Middle frontal gyrus (tissue), 1 donor: ENCODE results near the gene SYCP2L.
"Not testable (repeated sequence)": the region's sequence is repeated elsewhere in the genome, so short reads cannot be mapped to it uniquely, and the experiment has no call there.

Experiments used
- DNase-seq: peaks from one replicate; pipeline ENCODE4 v3.0.0-alpha.2; 2015; ENCODE audit warnings: low spot score; ENCODE audit errors: extremely low spot score

The SYCP2L gene

DNA sequence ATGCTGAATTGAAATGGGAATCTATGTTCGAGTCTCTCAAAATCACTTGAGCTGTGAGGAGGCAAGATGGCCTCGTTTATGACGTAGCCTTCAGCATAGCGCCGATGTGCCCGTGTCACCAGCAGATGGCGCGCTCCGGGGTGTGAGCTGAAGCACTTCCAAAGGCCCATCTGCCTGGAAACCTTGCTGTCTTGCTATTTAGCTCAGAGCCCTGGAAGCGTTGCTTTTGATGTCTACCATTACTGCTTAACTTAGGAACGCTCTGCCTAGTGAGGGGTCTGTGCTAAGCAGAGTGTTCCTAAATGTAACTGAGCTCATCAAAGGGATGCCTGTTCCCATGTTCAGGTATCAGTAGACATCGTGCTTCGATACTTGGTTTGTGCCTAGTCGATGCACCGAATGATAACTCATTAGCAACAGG is 67.7 kb downstream of the SYCP2L start:
- DNase-seq: no peak

DNA sequence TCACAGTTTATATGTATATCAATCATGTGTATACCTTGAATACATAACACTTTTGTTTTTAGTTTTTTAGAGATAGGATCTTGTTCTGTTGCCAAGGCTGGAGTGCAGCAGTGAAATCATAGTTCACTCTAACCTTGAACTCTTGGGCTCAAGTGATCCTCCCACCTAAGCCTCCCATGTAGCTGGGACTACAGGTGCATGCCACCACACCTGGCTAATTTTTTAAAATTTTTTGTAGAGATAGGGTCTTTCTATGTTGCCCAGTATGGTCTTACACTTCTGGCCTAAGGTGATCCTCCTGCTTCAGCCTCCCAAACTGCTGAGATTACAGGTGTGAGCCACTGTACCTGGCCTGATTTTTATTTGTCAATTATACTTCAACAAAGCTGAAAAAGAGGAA is 69.9 kb downstream of the SYCP2L start:
- no peak for DNase-seq

- no peak for DNase-seq
These were observed 70.6 kb downstream of the SYCP2L start for GRCh38 chr6:10957414-10957886.

DNA sequence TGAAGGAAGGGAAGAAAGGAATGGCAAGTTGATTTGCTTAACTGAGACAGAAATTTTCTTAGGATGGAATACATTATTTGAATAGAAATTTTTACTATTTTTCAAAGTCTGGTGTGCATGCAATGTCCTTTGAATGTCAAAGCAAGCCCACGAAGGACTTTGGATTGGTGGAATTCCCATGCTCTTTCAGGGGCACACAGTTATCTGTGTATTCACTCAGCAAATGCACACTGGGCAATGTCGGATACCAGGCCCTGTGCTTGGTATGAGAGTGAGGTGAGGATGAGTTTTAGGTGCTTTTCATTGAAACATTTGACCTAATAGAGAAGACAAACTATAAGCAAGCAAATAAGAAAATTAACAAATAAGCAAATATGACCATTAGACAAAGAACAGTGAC is 73.3 kb downstream of the SYCP2L start:
- DNase-seq: no peak

GRCh38 chr6:10961837-10962236 is 75.0 kb downstream of the SYCP2L start:
- DNase-seq: no peak

DNA sequence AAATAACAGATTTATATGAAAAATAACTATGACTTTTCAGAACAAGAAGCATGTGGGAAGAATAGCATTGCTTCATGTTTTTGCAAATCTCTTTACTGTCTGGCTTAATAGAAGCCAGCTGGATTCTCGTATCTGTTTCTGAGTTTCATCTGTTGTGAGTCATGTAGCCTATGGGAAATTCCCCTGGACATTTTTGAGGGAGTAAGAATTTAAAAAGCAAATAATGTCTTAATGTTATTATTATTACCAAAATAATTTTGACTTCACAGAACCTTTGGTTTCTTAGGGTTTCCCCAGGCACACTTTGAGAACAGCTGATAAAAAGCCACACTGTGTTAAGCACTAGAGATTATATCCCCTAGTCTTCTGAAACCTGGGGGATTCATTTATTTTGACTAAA is 75.8 kb downstream of the SYCP2L start:
- no peak for DNase-seq

- DNase-seq: no peak
These were observed 76.3 kb downstream of the SYCP2L start for GRCh38 chr6:10963113-10963512.

DNA sequence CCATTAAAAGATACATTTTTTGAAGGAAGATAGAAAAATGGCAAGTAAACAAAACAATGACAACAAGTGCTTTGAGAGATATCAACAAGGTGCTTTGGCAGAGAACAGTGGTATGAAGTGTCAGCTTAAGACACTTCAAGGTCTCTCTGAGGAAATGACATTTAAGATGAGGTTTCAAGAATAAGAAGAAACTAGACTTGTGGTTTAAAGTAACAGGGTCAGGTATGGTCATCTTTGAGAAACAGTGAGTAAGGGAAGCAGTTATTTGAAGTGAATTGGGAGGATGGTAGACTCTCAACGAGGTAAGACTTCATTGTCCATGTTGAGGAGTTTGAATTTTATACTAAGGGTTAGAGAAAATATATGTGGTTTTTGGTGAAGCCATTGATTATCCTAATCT is 77.8 kb downstream of the SYCP2L start:
- DNase-seq: no peak

- no peak for DNase-seq
These were observed 81.9 kb downstream of the SYCP2L start for GRCh38 chr6:10968776-10969175.

DNA sequence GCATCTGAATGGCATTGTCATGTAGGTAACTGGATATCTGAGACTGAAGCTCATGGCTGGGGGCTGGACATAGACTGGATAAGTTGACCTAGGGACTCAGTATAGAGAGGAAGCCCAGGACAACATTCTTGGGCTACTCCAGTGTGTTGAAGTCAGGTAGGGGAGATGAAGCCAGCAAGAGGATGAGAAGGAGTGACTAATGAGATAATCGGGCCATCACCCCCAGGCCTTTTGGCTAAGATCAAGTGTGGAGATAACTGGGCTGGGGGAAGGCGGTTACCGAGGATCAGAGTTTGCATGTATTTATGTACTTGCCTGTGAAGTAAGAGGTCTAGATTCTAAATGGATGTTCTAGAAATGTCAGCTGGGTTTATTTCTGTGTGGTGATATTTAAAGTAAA is 83.9 kb downstream of the SYCP2L start:
- no peak for DNase-seq

- no peak for DNase-seq
These were observed 85.3 kb downstream of the SYCP2L start for GRCh38 chr6:10972196-10972595.

- DNase-seq: no peak
These were observed 89.7 kb downstream of the SYCP2L start for GRCh38 chr6:10976571-10976970.

DNA sequence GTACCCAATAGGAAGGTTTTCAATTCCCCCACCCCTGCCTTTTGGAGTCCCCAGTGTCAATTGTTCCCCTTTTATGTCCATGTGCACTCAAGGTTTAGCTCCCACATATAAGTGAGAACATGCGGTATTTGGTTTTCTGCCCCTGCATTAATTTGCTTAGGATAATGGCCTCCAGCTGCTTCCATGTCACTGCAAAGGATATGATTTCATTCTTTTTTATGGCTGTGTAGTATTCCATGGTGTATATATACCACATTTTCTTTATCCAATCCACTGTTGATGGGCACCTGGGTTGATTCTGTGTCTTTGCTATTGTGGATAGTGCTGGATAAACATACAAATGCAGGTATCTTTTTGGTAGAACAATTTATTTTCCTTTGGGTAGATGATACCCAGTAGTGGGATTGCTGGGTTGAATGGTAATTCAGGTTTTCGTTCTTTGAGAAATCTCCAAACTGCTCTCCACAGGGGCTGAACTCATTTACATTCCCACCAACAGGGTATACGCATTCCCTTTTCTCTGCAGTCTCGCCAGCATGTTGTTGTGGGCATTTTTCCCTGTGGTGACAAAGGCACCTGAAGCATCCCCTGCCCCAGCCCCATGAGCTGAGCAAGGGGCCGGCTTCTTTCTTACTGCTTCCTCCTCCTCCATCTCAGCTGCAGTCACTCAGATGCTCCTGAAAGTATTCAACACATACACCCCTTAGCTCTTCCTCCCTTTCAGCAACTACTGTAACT is 90.5 kb downstream of the SYCP2L start:
- DNase-seq: no peak

DNA sequence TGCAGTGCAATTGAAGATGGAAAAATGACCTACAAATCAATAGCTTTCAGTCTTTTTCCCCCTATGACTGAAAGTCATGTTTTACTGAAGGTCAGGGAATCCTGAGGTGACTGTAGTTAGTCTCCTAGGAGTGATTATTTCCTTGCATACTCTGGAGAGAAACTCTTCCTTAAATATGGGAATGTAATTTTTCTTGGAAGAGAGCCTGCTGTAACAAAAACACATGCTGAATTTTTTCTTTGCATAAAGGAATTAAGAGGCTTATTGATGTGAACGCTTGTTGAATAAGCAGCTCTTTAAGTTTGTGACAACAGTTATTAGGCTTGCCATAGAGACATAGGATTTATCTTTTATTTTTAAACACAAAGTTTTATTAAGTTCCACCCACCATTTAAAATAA is 92.8 kb downstream of the SYCP2L start:
- no peak for DNase-seq

DNA sequence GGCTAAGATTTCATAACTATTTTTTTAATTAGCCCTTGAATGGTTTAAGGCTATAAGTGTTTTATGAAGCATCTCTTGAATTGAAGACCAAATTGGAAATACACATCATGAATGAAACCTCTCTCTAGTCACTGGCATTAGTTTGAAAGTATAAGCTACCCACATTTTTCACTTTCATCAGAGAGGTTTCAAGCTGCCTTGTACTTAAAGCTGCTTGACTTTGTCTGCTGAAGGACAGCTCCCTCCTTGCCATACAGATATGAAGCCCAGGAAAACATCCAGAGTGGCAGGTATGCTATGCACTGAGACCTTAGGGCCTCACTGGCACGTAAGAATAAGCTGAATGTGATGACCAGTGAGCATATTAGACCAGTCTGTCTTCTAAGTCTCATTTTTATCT is 94.6 kb downstream of the SYCP2L start:
- no peak for DNase-seq

DNA sequence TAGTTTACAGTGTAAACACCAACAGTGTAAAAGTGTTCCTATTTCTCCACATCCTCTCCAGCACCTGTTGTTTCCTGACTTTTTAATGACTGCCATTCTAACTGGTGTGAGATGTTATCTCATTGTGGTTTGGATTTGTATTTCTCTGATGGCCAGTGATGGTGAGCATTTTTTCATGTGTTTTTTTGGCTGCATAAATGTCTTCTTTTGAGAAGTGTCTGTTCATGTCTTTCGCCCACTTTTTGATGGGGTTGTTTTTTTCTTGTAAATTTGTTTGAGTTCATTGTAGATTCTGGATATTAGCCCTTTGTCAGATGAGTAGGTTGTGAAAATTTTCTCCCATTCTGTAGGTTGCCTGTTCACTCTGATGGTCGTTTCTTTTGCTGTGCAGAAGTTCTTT is 98.1 kb downstream of the SYCP2L start:
- not testable (repeated sequence) for DNase-seq

- DNase-seq: no peak
These were observed 102.7 kb downstream of the SYCP2L start for GRCh38 chr6:10989587-10989986.

DNA sequence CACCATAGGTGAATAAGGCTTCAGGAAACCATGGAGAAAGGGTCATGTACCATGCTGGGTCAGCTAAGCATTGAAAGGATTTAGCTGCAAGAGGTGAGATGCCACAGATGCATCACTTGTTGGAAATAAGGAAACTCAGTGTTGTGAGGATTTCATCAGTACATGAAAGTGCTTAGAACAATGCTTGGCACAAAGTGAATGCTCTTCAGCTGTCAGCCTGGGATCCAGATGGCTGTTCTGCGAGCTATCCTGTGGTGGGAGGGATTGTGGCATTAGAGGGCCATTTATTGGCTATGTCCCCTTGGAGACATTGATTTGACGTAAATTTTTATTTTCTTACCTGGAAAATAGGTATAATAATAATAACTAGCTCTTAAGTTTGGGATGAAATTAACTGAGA is 104.3 kb downstream of the SYCP2L start:
- no peak for DNase-seq

DNA sequence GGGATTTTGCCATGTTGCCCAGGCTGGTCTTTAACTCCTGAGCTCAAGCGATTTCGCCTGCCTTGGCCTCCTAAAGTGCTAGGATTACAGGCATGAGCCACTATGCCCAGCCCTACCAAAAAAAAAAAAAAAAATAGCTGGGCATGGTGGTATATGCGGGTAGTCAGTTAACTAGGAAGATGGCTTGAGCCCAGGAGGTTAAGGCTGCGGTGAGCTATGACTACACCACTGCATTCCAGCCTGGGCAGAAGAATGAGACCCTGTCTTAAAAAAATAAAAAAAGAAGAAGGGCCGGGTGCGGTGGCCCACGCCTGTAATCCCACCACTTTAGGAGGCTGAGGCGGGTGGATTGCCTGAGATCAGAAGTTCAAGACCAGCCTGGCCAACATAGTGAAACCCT is 107.0 kb downstream of the SYCP2L start:
- DNase-seq: no peak

DNA sequence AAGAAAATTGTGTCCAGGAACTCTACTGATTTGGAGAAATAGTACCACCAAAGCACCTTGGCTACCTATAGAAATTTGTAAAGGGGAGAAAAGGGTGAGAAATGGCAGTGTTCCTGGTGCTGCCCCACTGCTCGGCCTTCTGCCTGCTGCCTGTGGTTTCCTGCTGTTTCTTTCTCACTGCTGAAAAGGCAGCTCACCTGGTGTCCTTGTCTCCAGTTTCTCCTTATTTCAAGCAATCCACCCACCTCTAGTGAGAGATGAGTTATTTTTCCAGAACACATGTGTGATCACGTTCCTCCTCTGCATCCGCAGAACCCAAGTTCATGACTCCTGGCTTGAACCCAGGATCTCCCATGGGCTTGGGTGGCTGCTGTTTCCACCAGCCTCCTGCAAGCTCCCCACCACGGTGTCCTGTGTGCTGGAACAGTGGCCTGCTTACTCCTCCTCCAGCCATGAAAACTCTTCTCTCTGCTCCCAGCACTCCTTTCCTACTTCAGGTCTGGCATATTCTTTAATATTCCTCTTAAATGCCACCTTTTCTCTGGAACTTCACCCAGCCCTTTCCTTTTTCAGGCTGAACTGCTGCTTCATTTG is 108.4 kb downstream of the SYCP2L start:
- no peak for DNase-seq

- DNase-seq: no peak
These were observed 113.1 kb downstream of the SYCP2L start for GRCh38 chr6:10999994-11000393.

GRCh38 chr6:11002176-11002575 is 115.3 kb downstream of the SYCP2L start:
- DNase-seq: no peak

- not testable (repeated sequence) for DNase-seq
These were observed 116.4 kb downstream of the SYCP2L start for GRCh38 chr6:11003297-11003696.
